NB4 (cell line): ENCODE data around the gene SCUBE3.

ENCODE experiments used
- POLR2A ChIP-seq: IDR thresholded peaks from 2 replicates; pipeline ENCODE4 v1.6.1; 2011; ENCODE audit warnings: mild to moderate bottlenecking; ENCODE audit not compliant: insufficient read length; ENCODE audit errors: extremely low read depth
- TF ChIP-seq, protein P1 (sequence below): IDR thresholded peaks from one replicate; pipeline ENCODE4 v1.5.1; 2012; ENCODE audit warnings: low read depth, low read length
- TF ChIP-seq, protein P2 (sequence below): IDR thresholded peaks from 2 replicates; pipeline ENCODE4 v1.6.1; 2011; ENCODE audit warnings: low read depth, low read length

DNA sequence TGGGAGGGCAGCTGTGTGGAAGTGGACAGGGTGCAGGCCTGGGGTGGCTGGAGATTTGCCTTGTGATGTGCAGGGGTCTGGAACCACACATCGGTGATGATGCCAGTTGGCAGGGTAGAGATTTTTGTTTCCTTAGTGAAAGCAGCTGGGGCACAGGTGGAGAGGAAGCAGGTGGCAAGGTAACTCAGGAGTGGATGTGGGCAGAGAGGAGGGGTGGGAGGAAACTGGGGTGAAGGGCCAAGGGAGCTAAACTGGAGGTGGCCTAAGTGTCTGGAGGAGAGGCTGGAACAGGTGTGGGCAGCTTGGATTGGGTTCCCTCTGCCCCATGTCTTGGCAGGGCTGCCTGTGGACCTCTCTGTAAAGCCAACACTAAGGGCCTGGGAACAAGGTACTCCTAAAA is 4.7 kb upstream of the SCUBE3 start:
- TF ChIP-seq, protein P1, sequence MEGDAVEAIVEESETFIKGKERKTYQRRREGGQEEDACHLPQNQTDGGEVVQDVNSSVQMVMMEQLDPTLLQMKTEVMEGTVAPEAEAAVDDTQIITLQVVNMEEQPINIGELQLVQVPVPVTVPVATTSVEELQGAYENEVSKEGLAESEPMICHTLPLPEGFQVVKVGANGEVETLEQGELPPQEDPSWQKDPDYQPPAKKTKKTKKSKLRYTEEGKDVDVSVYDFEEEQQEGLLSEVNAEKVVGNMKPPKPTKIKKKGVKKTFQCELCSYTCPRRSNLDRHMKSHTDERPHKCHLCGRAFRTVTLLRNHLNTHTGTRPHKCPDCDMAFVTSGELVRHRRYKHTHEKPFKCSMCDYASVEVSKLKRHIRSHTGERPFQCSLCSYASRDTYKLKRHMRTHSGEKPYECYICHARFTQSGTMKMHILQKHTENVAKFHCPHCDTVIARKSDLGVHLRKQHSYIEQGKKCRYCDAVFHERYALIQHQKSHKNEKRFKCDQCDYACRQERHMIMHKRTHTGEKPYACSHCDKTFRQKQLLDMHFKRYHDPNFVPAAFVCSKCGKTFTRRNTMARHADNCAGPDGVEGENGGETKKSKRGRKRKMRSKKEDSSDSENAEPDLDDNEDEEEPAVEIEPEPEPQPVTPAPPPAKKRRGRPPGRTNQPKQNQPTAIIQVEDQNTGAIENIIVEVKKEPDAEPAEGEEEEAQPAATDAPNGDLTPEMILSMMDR = no peak
- TF ChIP-seq, protein P2, sequence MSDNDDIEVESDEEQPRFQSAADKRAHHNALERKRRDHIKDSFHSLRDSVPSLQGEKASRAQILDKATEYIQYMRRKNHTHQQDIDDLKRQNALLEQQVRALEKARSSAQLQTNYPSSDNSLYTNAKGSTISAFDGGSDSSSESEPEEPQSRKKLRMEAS = no peak
- no peak for TF ChIP-seq POLR2A
